Stimulated activated CD4-positive, alpha-beta T cell treated with anti-CD3 and anti-CD28 coated beads, Interleukin-4, amount 100 ng/mL, for 48 hours (primary cell): ENCODE data around the gene KRTAP10-5.
"Not testable (repeated sequence)": the region's sequence is repeated elsewhere in the genome, so short reads cannot be mapped to it uniquely, and the experiment has no call there.

Source experiments
- DNase-seq, 2 donors: peaks; one replicate each; pipeline ENCODE4 v3.0.0-alpha.2; 2020; ENCODE audit warnings: low read depth in 2 of 2

KRTAP10-5 gene, protein sequence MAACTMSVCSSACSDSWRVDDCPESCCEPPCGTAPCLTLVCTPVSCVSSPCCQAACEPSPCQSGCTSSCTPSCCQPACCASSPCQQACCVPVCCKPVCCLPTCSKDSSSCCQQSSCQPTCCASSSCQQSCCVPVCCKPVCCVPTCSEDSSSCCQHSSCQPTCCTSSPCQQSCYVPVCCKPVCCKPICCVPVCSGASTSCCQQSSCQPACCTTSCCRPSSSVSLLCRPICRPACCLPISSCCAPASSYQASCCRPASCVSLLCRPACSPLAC

DNA sequence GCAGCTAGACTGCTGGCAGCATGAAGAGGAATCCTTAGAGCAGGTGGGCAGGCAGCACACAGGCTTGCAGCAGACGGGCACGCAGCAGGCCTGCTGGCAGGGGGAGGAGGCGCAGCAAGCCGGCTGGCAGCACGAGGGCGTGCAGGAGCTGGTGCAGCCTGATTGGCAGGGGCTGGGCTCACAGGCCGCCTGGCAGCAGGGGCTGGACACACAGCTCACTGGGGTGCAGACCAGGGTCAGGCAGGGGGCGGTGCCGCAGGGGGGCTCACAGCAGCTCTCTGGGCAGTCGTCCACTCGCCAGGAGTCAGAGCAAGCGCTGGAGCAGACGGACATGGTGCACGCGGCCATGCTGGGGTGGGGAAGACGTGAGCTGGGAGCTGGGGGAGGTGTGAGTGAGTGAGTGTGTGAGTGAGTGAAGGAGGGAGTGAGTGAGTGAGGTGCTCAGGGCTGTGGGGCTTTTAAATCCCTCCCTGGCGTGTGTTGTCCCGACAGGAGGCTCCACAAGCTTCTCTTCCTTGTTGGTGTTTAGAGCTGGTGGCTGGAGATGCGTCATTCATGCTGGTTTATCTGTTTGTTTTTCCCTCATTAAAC is at the start of gene KRTAP10-5:
TSS of gene KRTAP10-5 (minus strand) at position 374 of the 591 bp plus-strand sequence. CDS start at position 348, 26 bp downstream.
- DNase-seq, result not testable (repeated sequence)

DNA sequence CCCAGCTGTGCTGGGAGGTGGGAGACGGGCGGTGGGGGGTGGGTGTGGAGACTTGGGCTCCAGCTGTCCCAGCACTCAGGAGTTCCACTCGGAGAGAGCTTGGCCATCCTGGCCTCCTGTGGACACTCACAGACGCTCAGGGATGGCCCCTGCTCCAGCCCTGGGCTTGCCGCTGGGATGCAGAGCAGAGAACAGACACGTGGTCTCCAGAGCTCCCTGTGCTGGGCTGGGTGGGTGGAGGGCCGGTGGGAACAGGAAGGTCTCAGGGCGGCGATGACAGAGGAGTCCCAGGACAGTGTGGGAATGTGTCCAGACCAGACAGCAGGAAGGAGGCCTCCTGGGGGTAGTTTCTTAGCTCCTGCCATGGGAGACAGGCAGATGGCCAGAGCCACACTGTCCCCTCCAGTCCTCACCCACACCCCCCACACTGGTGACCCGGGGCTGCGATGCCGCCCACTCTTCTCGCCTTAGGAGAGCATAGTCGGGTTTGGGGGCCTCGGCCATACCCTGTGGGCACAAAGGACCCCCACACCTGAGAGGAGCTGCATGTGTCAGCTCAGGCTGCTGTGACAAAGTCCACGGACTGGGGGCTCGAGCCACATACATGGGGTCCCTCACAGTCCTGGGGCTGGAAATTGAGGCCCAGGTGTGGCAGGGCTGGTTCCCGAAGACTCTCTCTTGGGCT is 48.4 kb upstream of the KRTAP10-5 start:
- no peak for DNase-seq

DNA sequence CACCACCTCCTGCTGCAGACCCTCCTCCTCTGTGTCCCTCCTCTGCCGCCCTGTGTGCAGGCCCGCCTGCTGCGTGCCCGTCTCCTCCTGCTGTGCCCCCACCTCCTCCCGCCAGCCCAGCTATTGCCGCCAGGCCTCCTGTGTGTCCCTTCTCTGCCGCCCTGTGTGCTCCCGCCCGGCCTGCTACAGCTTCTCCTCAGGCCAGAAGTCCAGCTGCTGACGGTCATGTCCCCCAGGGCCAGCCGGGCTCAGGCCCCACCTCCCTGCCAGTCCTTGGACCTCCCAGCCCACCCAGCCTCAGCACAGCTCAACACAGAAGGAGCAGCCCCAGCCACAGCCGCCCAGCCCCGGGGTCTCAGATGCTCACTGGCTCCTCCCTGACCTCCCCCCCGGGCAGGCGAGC is 47.4 kb upstream of the KRTAP10-5 start:
- DNase-seq, result not testable (repeated sequence)

DNA sequence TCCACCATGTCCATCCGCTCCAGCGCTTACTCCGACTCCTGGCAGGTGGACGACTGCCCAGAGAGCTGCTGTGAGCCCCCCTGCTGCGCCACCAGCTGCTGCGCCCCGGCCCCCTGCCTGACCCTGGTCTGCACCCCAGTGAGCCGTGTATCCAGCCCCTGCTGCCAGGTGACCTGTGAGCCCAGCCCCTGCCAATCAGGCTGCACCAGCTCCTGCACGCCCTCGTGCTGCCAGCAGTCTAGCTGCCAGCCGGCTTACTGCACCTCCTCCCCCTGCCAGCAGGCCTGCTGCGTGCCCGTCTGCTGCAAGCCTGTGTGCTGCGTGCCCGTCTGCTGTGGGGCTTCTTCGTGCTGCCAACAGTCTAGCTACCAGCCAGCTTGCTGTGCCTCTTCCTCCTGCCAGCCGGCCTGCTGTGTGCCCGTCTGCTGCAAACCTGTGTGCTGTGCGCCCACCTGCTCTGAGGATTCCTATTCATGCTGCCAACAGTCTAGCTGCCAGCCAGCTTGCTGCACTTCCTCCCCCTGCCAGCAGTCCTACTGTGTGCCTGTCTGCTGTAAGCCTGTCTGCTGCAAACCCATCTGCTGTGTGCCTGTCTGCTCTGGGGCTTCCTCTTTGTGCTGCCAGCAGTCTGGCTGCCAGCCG is 46.9 kb upstream of the KRTAP10-5 start:
- not testable (repeated sequence) for DNase-seq

DNA sequence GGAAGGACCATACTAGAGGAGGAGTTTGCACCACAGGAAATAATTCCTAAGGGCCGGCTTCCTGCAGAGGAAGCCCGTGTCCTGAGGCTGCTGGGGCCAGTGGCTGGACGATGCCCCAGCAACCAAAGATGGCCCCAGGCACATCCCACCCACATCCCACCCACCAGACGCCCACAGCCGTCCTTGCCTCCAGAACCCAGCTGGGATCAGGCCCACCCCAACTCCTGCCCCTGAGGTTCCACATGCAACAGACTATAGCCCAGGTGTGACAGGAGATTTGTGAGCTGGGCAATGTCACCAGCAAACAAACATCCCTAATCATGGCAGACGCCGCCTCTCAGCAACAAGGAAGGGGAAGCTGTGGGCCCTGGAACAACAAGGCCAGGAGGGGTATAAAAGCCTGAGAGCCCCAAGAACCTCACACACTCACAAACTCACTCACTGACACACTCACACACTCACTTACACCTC is 46.3 kb upstream of the KRTAP10-5 start, which contains the start of gene KRTAP10-9:
TSS of gene KRTAP10-9 (plus strand) at position 421 of the 471 bp plus-strand sequence. CDS start 79 bp downstream, outside the sequence.
- no peak for DNase-seq

DNA sequence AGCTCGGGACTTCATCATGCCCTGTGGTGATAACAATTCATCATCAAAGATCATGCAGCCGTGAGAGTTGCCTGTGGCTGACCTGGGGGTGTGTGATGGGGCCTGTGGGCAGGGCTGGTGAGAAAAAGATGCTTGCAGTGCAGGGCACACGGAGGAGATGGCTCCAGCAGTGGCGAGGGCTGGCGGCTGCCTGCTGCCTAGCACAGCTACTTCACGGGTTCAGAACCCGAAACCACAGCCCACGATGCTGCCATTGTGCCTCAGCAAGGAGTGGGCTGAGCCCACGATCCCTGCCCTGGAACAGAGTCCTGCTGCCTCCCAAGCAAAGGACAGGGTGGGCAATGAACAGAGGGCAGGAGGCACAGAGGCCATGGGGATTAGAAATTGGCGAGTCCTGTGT is 45.9 kb upstream of the KRTAP10-5 start:
- no peak for DNase-seq

DNA sequence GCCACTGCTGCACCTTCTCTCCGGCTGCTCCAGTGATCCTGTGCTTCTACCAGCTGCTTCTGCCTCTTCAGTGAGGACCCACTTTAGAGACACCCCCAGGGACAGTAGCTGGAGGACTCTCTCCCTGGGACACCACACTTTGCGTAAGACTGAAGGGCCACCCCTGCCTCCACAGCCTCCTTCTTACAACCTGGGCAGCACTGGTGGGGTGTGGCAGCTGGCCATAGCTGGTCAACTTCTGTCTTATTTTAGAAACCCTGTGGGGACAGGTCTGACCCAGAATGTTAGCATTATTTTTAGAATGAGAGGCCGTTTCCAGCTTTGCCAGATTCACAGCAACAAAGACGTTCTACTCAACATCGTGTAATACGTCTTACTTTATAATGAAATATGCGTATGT is 45.4 kb upstream of the KRTAP10-5 start:
- DNase-seq, result no peak

DNA sequence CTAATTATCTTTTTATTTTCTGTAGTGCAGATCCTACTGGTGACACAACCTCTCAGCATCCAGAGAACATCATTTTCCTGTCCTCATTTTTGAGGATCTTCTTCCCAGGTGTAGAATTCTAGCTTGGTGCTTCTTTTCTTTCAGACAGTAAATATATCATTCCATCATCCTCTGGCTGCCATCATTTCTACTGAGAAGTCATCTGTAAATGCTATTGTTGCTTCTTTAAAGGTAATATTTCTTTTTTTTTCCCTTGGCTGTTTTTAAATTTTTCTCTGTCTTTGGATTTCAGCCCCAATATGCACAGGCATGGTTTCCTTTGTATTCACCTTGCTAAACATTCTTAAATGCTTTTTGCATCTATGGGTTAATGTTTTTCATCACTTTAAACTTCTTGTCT is 43.2 kb upstream of the KRTAP10-5 start:
- DNase-seq, result no peak

DNA sequence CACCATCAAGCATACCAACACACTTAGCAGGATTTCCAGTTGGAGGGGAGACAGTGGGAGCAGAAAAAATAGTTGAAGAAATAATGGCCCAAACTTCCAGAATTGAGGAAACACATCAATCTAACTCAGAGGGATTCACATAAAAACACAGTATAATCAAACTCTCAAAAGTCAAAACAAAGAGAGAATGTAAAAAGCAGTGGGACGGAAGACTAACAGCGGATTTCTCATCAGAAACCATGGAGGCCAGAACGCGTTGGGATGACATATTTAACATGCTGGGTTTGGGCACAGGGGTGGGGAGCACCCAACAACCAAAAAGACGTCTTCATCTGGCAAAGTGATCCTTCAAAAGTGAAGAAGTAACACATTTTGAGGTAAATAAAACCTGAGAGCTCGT is 39.5 kb upstream of the KRTAP10-5 start:
- DNase-seq, result no peak

DNA sequence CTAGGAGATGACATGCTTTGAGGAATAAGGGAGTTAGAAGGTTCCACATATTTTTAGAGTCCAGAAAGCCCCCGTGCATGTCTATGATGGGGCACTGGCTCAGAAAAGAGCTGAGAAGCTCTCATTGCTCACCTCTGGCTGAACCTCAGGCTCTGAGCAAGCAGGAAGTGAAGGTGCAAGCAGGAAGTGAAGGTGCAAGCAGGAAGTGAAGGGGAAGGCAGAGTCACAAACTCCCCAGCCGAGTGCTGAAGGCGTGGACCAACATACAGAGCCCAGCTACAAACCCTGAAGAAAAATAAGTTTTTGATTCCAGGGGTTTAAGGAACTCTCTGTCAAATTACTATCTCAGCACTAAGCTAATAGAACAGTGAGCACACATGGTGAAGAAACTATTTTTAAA is 38.5 kb upstream of the KRTAP10-5 start:
- DNase-seq, result peak; percentile 22 to 30

DNA sequence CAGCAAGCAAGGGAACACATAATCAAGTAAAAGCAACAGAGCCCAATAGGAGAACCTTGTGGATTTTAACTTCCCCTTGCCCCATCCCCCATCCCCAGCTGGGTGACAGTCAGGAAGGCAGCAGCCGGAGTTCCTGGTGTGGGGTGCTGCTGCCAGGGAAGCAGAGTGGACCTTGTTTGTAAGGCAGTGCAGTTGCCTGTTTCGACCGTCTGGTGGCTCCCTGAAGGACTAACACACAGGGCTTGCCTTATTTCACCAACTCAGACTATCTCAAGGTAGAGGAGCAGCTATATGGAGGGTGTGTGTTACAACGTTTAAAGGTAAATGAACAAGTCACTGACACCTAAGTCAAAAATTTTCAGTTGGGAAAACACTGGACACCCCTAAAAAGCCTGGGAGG is 38.1 kb upstream of the KRTAP10-5 start:
- no peak for DNase-seq

DNA sequence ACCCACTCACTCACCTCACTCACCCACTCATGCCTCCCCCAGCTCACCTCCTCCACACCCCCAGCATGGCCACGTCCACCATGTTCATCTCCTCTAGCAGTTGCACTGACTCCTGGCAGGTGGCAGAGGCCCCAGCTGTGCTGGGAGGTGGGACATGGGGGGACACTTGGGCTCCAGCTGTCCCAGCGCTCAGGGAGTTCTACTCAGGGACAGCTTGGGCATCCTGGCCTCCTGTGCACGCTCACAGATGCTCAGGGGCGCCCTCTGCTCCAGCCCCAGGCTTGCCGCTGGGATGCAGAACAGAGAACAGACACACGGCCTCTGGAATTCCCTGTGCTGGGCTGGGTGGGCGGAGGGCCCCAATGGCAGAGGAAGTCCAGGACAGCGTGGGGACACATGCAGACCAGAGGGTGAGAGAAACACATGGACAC is 36.7 kb upstream of the KRTAP10-5 start:
- DNase-seq, result no peak

DNA sequence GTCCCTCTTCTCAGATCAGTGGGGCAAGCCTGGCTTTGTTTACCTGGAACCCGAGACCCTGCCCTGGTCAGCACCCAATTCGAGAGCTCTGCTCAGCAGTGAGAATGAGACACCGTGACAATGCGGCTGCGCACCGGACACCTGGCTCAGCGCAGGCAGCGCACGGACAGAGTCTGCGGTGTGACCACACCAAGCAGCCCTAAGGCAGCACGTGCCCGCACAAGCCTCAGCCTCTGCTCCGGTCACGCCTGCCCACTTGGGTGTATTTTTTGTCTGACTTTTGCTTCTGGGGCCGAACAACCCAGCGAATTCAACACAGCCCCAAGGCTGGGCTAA is 36.2 kb upstream of the KRTAP10-5 start:
- DNase-seq, result no peak

DNA sequence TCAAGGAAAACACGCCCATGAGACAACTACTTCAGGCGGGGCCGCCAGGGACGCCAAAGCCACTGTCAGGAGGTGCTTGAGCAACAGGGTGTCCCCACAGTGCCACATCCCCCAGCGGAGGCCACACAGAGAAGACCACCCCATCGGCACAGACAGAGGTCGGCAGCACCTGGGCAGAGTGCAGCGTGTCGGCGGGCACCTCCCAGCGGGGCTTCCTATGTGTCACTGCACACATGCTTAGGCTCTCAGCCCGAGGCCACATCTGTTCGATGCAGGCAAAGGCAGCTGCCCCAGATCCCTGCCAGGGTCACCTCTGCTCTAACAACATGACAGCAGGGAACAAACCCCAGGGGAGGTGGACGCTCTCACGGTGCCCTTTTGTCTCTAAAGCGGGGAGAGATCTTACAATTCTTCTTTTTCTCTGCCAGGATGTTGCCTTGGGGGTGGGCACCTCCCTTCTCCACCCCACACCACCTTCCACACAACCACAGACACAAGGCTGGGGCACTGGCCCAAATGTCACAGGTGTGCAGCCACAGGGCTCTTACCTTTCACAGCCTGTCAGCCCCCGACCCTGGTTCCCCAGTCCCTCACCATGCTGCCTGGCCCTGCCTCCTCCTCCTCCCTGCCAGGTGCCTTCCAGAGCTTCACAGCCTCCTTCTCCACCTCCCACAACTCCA is 35.6 kb upstream of the KRTAP10-5 start:
- DNase-seq, result no peak

DNA sequence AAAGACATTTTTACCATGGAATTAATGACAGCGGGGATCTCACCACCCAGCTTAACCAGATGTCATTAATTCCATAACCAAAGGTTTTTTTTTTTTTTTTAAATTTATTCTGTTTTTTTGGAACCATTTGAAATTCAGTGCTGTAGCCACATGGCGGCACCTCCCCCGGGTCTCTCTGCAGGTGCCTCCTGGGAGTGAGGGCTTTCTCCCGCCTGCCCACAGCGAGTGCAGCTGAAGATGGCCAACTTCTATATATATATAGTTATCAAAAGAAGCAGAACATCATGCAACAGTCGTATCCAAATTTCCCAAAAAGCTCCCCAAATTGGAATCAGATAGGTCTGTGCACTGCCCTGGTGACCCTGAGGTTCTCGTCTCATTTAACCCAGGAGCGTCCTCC is 35.1 kb upstream of the KRTAP10-5 start:
- DNase-seq, result no peak

DNA sequence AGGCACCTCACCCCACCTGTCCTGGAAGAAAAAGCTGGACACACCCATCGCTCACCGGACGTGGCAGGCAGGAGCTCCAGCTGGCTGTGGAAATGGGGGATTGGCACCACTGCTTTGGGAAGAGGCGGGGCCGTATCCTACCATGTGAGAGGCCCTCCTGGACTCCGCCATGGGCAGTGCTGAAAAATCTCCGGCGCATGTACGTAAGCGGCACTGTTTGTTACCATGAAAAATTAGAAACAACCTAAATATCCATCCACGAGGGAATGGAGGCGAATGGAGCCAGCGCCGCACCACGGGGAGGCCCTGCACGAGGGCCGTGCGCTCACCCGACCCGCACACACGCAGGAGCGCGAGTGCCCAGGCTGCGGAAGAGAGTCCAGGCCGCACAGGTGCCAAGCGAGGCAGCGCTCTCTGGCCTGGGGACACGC is 34.6 kb upstream of the KRTAP10-5 start:
- DNase-seq, result no peak

DNA sequence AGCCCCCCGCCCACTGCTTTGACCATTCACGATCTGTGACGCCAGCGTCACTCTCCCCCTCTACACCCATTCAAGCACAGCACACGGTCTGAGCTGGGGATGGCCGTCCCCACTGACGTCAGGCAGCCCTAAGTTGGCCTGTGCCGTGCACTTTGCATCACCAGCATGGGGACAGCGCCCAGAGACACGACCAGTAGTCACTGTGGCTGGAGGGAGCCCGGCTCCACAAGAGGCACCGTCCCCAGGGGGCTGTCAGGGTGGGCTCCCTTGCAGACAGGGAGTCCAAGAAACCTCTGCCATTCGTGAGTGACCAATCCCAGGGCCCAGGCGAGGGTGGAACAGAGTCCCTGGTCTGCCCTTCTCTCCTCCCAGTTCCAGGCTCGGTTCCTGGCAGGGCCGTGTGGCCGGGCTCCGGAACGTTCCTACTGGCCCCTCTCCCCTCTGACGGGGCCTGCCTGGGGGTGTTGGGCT is 33.8 kb upstream of the KRTAP10-5 start:
- DNase-seq, result no peak

DNA sequence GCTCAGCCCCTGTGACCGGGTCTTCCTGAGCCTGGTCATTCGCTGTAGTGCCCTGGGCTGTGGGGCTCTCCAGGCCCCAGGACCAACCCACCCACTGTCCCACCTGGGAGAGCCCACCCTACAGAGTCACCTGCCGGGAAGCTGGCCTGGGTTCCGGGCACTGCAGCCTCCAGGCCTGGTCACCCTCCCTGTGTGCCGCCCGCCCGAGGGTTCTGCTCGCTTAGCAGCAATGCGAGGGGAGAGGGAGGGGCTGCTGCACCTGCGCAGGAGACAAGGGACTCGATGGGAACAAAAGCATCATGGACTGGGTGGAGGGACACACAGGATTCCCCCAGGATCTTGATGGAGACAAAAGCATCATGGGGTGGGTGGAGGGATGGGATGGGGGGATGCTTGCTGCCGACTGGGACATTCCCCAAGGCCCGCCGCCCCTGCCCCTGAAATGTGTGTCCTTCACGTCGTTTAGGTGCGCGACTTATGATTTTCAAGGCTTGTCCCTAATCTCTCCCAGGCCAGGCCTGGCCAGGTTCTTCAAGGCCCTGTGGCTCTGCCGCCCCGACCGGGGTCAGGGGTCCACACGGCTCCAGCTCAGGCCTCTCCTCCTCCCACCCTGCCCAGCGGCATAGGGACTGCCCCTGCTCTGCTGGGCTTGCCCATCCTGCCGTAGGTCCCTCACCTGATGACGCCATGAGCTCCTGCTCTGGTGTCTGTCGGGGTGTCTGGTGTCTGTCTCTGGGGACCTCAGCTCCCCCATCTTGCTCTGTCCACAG is 33.2 kb upstream of the KRTAP10-5 start:
- no peak for DNase-seq

DNA sequence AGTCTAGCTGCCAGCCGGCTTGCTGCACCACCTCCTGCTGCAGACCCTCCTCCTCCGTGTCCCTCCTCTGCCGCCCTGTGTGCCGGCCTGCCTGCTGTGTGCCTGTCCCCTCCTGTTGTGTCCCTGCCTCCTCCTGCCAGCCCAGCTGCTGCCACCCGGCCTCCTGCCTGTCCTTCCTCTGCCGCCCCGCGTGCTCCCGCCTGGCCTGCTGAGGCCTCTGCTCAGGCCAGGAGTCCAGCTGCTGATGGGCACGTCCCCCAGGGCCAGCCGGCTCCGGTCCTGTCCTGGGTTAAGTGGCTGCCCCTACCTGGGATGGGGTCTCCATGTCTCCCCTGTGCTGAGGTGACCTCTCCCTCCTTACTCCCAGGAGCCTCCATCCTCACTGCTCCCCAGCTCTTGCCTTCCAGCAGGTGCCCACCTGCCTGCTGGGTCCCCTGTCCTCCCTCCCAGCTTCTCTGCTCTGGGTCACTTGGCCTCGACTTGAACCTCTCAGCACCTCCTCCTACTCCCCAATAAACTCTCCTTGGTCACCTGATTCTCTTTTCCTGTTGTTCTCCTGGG is 32.3 kb upstream of the KRTAP10-5 start:
- DNase-seq, result no peak

DNA sequence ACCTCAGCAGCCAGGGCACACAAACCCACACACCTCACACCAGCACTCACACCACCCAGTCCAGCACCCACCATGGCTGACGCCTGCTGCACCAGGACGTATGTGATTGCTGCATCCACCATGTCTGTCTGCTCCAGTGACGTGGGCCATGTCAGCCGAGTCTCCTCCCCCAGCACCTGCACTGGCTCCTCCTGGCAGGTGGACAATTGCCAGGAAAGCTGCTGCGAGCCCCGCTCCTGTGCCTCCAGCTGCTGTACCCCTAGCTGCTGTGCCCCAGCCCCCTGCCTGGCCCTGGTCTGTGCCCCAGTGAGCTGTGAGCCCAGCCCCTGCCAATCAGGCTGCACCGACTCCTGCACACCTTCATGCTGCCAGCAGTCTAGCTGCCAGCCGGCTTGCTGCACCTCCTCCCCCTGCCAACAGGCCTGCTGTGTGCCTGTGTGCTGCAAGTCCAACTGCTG is 31.7 kb upstream of the KRTAP10-5 start, which contains the start of gene KRTAP10-8:
TSS of gene KRTAP10-8 (plus strand) at position 51 of the 458 bp plus-strand sequence. CDS start at position 73, 22 bp downstream.
- DNase-seq, result no peak
